Nephron (organoid): ENCODE results near the gene RALGPS1.

Experiments
- H3K27ac Mint-ChIP-seq, 3 experiments: 2 replicates each; pipeline ENCODE4 v1.8.0; 2020; ENCODE audit warnings: mixed read lengths in 3 of 3, mild to moderate bottlenecking in 2 of 3, moderate library complexity in 1 of 3
- H3K27me3 Mint-ChIP-seq: 2 replicates; pipeline ENCODE4 v1.8.0; 2021; ENCODE audit warnings: low read depth, mild to moderate bottlenecking, moderate library complexity, mixed read lengths
- H3K36me3 Mint-ChIP-seq: 2 replicates; pipeline ENCODE4 v1.8.0; 2020; ENCODE audit warnings: low read depth, mixed read lengths
- H3K4me1 Mint-ChIP-seq: 2 replicates; pipeline ENCODE4 v1.8.0; 2020; ENCODE audit warnings: mixed read lengths
- H3K4me3 Mint-ChIP-seq, 3 experiments: 2 replicates each; pipeline ENCODE4 v1.8.0; 2020; ENCODE audit warnings: mild to moderate bottlenecking in 3 of 3, mixed read lengths in 3 of 3, moderate library complexity in 2 of 3
- H3K9me3 Mint-ChIP-seq: 2 replicates; pipeline ENCODE4 v1.8.0; 2020; ENCODE audit warnings: mixed read lengths
- TF ChIP-seq, protein P1 (sequence below), 3 experiments: fragments of 200-600 bp; sonication (generic); IDR thresholded peaks; one replicate each; pipeline ENCODE4 v1.5.0; 2021; ENCODE audit warnings: antibody characterized with exemption in 3 of 3; ENCODE audit not compliant: unreplicated experiment in 3 of 3

RALGPS1 gene

DNA sequence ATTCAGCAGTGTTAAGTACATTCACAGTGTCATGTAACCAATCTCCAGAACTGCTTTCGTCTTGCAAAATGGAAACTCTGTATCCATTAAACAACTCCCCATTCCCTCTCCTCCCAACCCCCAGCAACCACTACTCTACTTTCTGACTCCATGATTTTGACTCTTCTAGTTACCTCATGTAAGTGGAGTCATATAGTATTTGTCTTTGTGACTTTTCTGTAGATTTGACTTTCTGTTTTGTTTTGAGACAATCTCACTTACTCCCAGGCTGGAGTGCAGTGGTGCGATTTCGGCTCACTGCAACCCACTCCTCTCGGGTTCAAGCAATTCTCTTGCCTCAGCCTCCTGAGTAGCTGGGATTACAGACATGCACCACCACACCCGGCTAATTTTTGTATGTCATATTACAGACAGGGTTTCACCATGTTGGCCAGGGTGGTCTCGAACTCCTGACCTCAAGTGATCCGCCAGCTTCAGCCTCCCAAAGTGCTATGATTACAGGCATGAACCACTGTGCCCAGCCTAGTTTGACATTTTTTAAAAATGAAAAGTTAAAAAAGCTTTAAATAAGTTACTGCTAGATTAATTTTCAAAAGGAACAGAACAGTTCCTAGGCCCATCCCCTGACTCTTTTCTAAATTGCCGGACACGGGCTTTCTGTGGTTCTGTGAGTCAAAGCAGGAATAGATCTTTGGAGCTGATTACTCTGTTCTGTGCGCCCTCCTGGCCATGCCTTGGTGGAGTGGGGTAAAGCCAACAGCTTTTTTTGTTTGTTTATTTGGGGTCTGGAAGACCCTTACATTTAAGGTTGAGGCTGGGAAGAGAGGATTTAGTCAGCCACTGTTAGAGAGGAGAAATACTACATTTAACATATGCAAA is 59.3 kb downstream of the RALGPS1 start:
- peaks cover 9% of the 10 kb centered on the region for H3K4me1 Mint-ChIP-seq
- H3K27ac Mint-ChIP-seq, result no peak overlapping the region
- H3K27me3 Mint-ChIP-seq, result no peaks in the 10 kb centered on the region
- H3K9me3 Mint-ChIP-seq, result no peaks in the 10 kb centered on the region
- TF ChIP-seq, protein P1, sequence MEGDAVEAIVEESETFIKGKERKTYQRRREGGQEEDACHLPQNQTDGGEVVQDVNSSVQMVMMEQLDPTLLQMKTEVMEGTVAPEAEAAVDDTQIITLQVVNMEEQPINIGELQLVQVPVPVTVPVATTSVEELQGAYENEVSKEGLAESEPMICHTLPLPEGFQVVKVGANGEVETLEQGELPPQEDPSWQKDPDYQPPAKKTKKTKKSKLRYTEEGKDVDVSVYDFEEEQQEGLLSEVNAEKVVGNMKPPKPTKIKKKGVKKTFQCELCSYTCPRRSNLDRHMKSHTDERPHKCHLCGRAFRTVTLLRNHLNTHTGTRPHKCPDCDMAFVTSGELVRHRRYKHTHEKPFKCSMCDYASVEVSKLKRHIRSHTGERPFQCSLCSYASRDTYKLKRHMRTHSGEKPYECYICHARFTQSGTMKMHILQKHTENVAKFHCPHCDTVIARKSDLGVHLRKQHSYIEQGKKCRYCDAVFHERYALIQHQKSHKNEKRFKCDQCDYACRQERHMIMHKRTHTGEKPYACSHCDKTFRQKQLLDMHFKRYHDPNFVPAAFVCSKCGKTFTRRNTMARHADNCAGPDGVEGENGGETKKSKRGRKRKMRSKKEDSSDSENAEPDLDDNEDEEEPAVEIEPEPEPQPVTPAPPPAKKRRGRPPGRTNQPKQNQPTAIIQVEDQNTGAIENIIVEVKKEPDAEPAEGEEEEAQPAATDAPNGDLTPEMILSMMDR (IDR thresholded peaks at IDR 0.05; ENCODE audit: unreplicated experiment in 3 of 3), result no peak
- no peak overlapping the region for H3K4me3 Mint-ChIP-seq
- no peaks in the 10 kb centered on the region for H3K36me3 Mint-ChIP-seq

DNA sequence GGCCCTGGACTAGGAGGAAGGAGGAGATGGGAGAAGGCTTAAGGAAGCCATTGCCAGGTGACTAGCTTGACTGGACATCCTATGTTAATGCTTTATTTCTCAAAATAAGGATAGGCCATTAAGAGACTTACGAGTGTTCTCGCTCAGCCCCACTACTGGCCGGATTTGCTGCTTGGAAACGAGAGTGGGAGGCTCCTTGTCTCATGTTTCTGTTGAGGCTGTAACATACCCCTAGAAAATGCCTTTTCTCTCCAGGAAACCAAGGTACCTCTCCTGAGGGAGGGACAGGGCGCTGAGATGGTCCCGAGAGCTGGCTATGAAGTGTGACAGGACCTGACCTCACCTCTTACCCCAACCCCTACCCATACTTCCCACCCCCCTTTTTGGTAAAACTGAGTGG is 60.0 kb downstream of the RALGPS1 start:
- Mint-ChIP-seq H3K27me3 (peaks cover 6% of the 10 kb centered on the region), H3K4me3 (no peak overlapping the region), H3K9me3 (no peaks in the 10 kb centered on the region), H3K27ac (no peak overlapping the region), H3K4me1 (peaks cover 9% of the 10 kb centered on the region), H3K36me3 (no peaks in the 10 kb centered on the region)
- TF ChIP-seq, protein P1 (IDR thresholded peaks at IDR 0.05; ENCODE audit: unreplicated experiment in 3 of 3), result no peak

DNA sequence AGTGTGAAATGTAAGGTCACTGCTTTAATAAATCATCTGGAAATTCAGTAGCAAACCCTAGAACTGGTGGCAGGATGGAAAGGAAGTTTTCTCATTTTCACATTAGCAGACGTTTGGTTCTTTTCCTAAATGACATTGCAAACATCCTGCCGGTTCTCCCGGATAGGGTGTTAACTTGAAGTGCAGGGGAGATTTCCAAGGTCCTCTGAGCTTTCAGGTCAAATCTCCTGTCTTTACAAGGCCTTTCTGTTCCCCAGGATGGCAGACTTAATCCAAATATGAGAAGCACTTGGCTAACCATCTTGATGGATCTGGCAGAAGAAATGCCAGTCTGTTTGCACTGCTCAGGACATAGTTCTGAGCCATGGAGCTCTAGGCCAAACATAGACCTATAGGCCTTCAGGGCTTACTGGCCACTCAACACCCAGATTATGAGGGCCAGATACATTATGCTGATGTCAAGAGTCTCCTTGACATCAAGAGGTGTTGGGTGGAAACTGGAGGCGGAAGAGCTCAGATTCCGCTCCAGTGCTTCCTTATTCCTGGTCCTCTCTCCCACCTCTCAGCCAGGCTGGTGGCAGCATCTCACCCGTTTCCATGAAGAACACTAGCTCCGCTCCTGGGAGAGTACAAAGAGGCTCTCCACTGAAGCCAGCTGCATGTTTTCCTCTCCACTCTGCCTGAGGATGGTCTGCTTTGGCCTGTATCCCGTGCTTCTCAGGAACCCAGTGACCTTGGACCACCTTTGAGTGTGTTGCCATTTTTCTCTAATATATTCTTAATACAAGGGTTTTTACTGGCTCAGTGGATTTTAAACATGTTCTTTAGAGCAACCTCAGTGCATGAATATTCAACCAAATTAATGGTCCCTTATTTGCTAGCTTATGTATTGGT is 61.0 kb downstream of the RALGPS1 start:
- Mint-ChIP-seq H3K36me3 (no peaks in the 10 kb centered on the region), H3K4me1 (peaks cover 9% of the 10 kb centered on the region), H3K9me3 (no peaks in the 10 kb centered on the region), H3K27ac (no peak overlapping the region), H3K4me3 (no peak overlapping the region), H3K27me3 (peaks cover 6% of the 10 kb centered on the region)
- TF ChIP-seq, protein P1 (IDR thresholded peaks at IDR 0.05; ENCODE audit: unreplicated experiment in 3 of 3), result no peak

DNA sequence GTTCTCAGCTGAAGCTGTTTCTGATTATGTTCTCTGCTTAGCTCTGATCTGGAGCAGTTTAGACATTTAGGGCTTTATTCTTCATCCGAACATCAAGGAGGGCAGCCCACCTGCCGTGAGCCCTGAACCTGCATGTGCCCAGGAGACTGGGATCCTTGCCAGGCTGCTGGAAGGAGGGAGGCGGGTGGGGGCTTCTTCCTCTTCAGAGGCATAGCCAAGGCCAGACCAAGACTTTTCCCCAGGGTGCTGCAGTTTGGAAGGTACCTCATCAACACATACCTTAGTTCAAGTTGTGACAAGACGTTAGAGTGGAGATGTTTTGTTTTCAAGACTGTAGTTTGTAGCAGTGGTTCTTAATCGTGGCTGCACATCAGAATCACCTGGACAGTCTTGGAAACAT is 64.9 kb downstream of the RALGPS1 start:
- Mint-ChIP-seq H3K27me3 (peaks cover 11% of the 10 kb centered on the region), H3K36me3 (no peaks in the 10 kb centered on the region), H3K27ac (no peak overlapping the region)

DNA sequence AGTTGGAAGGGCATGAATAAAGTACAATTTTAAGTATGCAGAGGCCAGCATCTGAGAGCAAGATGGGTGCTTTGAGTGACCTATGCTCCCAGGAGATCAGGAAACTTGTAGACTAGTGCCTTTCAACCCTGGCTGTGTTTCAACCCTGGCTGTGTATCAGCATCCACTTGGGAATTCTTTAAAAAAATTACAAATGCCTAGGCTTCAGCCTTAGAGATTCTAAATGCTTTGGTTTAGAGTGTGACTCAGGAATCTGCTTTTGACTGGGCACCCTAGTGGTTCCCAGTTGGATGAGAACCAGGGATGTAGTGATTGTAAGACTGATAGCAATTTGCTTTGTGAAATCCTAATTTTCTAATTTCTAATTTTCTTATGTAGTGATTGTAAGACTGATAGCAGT is 65.6 kb downstream of the RALGPS1 start:
- Mint-ChIP-seq H3K36me3 (no peaks in the 10 kb centered on the region), H3K27ac (no peak overlapping the region), H3K9me3 (peaks cover 3% of the 10 kb centered on the region), H3K4me3 (no peak overlapping the region), H3K27me3 (peaks cover 11% of the 10 kb centered on the region), H3K4me1 (no peaks in the 10 kb centered on the region)
- TF ChIP-seq, protein P1 (IDR thresholded peaks at IDR 0.05; ENCODE audit: unreplicated experiment in 3 of 3), result no peak

More for the DNA sequence above, 64.9 kb downstream of the RALGPS1 start:
- TF ChIP-seq, protein P1 (IDR thresholded peaks at IDR 0.05; ENCODE audit: unreplicated experiment in 3 of 3), result no peak
- Mint-ChIP-seq H3K4me1 (peaks cover 6% of the 10 kb centered on the region), H3K4me3 (no peak overlapping the region), H3K9me3 (peaks cover 3% of the 10 kb centered on the region)
